Stimulated activated CD4-positive, alpha-beta T cell treated with anti-CD3 and anti-CD28 coated beads, Interleukin-4, amount 100 ng/mL, for 24 hours (primary cell): ENCODE results near the gene FAM222B.

Experiments
- DNase-seq: peaks from one replicate; pipeline ENCODE4 v3.0.0-alpha.2; 2020

FAM222B gene

DNA sequence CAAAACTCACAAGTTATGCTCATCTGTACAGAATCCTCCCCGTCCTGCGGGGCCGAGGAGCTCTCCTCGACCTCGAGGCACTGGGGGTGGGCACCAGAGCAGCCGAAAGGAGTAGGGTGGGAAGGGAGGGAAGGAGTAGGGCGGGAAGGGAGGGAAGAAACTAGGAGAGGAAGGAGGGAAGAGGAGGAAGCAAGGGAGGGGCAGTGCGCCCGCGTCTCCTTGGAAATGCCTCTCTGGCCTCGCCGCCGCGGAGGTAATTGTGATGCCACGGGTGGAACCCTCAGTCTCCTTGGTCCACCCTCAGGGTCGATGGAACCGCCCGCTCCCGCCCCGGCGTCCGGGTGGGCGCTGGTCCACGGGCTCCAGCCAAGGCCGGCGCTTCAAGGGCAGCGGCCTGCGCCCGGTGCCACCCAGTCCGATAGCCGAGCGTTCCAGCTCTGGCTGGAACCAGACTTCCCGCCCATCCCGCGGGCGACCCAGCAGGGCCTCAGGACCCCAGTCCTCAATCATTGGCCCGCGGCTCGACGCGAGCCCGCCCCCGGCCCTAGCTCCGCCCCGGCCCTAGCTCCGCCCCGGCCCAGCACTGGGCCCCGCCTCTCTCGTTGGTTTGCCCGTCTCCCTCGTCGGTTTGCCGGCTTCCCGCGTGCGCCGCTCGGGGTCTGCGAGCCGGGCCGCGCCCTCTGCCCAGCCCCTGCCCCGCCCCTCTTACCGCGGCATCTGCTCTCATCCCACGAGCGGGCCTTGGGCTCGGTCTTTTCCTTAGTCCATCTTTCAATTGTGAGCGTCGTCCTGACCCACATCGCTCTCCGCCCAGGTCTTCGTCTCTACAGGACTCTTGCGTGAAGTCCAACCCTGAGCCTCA lies 131.5 kb downstream of the FAM222B start:
- DNase-seq, result peak; percentile 88

DNA sequence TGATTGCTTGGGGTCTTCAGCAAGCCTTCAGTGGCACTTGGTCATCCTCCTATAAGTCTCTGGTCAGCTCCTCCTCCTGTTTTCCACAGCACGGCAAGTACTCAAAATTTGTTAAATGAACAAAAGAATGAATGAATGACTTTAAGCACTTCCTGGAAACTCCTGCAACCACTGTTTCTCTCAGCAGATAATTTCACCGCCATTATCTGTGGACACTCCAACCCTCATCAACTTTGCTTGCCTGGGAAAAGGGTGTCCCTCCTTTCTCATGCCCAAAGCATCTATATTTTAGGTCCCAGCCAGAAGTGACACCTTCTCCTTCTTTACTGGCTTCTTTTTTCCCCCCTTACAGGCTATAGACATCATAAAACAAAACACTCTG lies 135.3 kb downstream of the FAM222B start:
- DNase-seq, result no peak

DNA sequence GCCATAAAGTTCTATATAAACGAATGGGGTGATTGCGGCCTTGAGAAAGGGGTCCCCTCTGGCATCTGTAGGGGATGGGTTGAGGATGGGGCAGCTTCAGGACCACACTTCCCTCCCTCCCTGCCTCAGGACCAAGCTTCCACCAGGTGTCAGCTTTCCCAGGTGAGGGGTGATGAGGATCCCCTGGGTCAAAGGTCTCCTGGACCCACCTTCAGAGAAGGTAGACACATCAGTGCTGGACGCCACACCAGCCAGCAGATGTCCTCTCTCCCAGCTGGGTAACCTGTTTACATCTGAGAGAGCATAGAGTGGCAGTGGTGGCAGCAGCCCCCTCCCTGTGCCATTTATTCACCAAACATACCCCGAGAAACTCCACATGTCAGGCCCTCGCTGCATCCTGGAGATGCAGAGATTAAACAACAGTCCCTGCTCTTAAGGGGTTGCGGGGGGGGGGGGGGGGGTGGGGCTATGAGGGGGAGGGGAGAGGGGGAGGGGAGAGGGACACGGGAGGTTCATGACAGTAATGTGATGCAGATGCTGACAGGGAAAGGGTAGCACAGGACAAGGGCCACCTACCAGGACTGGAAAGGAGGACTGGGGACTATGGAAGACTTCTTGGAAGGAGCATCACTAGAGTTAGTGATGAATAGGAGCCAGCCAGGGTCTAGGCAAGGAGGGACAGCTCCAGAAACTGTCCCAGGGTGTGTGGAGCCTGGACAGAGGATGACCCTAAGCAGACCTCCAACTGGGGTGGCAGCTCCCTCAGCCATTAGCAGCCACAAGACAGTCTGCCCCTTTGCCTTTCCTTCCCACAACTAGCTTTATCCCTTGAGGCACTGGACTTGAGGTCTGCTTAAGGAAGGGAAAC lies 135.9 kb downstream of the FAM222B start:
- no peak for DNase-seq
